Midbrain (tissue), 1 donor: ENCODE measurements around the gene SLC28A1.

Experiments
- DNase-seq: peaks from one replicate; lab custom pipeline; 2025; lab: John Stamatoyannopoulos, UW

Gene SLC28A1

GRCh38 chr15:84938726-84939125, 54.3 kb downstream of the SLC28A1 start:
- DNase-seq = no peak

GRCh38 chr15:84940399-84940798, 55.9 kb downstream of the SLC28A1 start:
- DNase-seq = no peak

GRCh38 chr15:84942456-84942855, 58.0 kb downstream of the SLC28A1 start:
- DNase-seq = no peak

- DNase-seq = no peak
These were observed 59.8 kb downstream of the SLC28A1 start for GRCh38 chr15:84944311-84944710.

- no peak for DNase-seq
These were observed 60.4 kb downstream of the SLC28A1 start for GRCh38 chr15:84944861-84945260.

- no peak for DNase-seq
These were observed 62.5 kb downstream of the SLC28A1 start for GRCh38 chr15:84946772-84947489.

- DNase-seq = no peak
These were observed 63.7 kb downstream of the SLC28A1 start for GRCh38 chr15:84947947-84948830.

GRCh38 chr15:84949043-84949442, 64.6 kb downstream of the SLC28A1 start:
- no peak for DNase-seq

- DNase-seq = peak; percentile 48
These were observed 65.5 kb downstream of the SLC28A1 start for GRCh38 chr15:84949845-84950569.

GRCh38 chr15:84950570-84951111, 66.2 kb downstream of the SLC28A1 start:
- no peak for DNase-seq

- no peak for DNase-seq
These were observed 67.3 kb downstream of the SLC28A1 start for GRCh38 chr15:84951736-84952135.

GRCh38 chr15:84953136-84953535, 68.7 kb downstream of the SLC28A1 start:
- no peak for DNase-seq

- DNase-seq = no peak
These were observed 69.3 kb downstream of the SLC28A1 start for GRCh38 chr15:84953726-84954125.

- DNase-seq = peak; percentile 85
These were observed 70.8 kb downstream of the SLC28A1 start for GRCh38 chr15:84955089-84955848.

GRCh38 chr15:84956199-84956598, 71.7 kb downstream of the SLC28A1 start:
- DNase-seq = no peak

- DNase-seq = no peak
These were observed 76.1 kb downstream of the SLC28A1 start for GRCh38 chr15:84960391-84961113.

GRCh38 chr15:84961114-84961452, 76.6 kb downstream of the SLC28A1 start:
- no peak for DNase-seq

GRCh38 chr15:84961707-84962106, 77.2 kb downstream of the SLC28A1 start:
- no peak for DNase-seq

- DNase-seq = no peak
These were observed 78.5 kb downstream of the SLC28A1 start for GRCh38 chr15:84962955-84963354.

- DNase-seq = no peak
These were observed 82.9 kb downstream of the SLC28A1 start for GRCh38 chr15:84967380-84967779.

- DNase-seq = no peak
These were observed 83.8 kb downstream of the SLC28A1 start for GRCh38 chr15:84968301-84968700.
